Measurements from ENCODE around the gene KIAA0586.

The KIAA0586 gene

GRCh38 chr14:58598028-58598803, 170.7 kb downstream of the KIAA0586 start:
- DNase-seq (ENCODE audit: low read depth) = no peak

GRCh38 chr14:58598804-58599525, 171.4 kb downstream of the KIAA0586 start:
- DNase-seq (ENCODE audit: low read depth) = no peak

GRCh38 chr14:58599707-58600106, 172.2 kb downstream of the KIAA0586 start:
- no peak for DNase-seq (ENCODE audit: low read depth)

All from activated T-helper 9 cell treated with anti-CD3 and anti-CD28 coated beads, Interleukin-2, amount 50 U/mL, for 16 hours (primary cell).